ENCODE measurements around the gene SRPK2.
A peak's percentile ranks its signal among the peaks of the same experiment; 100 is the strongest.
"Not testable (repeated sequence)": the region's sequence is repeated elsewhere in the genome, so short reads cannot be mapped to it uniquely, and the experiment has no call there.

The SRPK2 gene

GRCh38 chr7:105388356-105389087, at the start of gene SRPK2:
SRPK2 (minus strand) TSS chr7:105388921.
- DNase-seq: peak; percentile 79 to 80

- no peak for DNase-seq
Measured at GRCh38 chr7:105438254-105438653, 49.5 kb upstream of the SRPK2 start.

GRCh38 chr7:105437356-105437755, 48.6 kb upstream of the SRPK2 start:
- not testable (repeated sequence) for DNase-seq

GRCh38 chr7:105429746-105430612, 41.3 kb upstream of the SRPK2 start:
- DNase-seq: peak; percentile 59 to 67

GRCh38 chr7:105426606-105427146, 38.0 kb upstream of the SRPK2 start:
- no peak for DNase-seq

- DNase-seq: no peak
Measured at GRCh38 chr7:105423987-105424386, 35.3 kb upstream of the SRPK2 start.

GRCh38 chr7:105413887-105414437, 25.2 kb upstream of the SRPK2 start:
- no peak for DNase-seq

GRCh38 chr7:105410774-105411173, 22.1 kb upstream of the SRPK2 start:
- not testable (repeated sequence) for DNase-seq

GRCh38 chr7:105409775-105410174, 21.1 kb upstream of the SRPK2 start:
- not testable (repeated sequence) for DNase-seq

- no peak for DNase-seq
Measured at GRCh38 chr7:105408791-105409410, 20.2 kb upstream of the SRPK2 start.

GRCh38 chr7:105403128-105403527, 14.4 kb upstream of the SRPK2 start:
- no peak for DNase-seq

GRCh38 chr7:105402221-105403095, 13.7 kb upstream of the SRPK2 start:
- DNase-seq: no peak

GRCh38 chr7:105399043-105399725, 10.5 kb upstream of the SRPK2 start:
- peak in 1 of 2 donors; percentile 20 for DNase-seq

- DNase-seq: no peak
Measured at GRCh38 chr7:105396566-105396965, 7.8 kb upstream of the SRPK2 start.

GRCh38 chr7:105391429-105391828, 2.7 kb upstream of the SRPK2 start:
- DNase-seq: no peak

GRCh38 chr7:105389889-105390288, 1.2 kb upstream of the SRPK2 start:
- DNase-seq: no peak

GRCh38 chr7:105389088-105389650, 448 bp upstream of the SRPK2 start:
- DNase-seq: peak in 1 of 2 donors; percentile 12

- DNase-seq: peak; percentile 41 to 52
Measured at GRCh38 chr7:105387508-105388355, 989 bp downstream of the SRPK2 start.

GRCh38 chr7:105377903-105378302, 10.8 kb downstream of the SRPK2 start:
- no peak for DNase-seq

Data from CD4-positive, alpha-beta T cell treated with Interleukin-4 for 1 hour (primary cell).